ENCODE data around the gene PPP2R2C.

DNA sequence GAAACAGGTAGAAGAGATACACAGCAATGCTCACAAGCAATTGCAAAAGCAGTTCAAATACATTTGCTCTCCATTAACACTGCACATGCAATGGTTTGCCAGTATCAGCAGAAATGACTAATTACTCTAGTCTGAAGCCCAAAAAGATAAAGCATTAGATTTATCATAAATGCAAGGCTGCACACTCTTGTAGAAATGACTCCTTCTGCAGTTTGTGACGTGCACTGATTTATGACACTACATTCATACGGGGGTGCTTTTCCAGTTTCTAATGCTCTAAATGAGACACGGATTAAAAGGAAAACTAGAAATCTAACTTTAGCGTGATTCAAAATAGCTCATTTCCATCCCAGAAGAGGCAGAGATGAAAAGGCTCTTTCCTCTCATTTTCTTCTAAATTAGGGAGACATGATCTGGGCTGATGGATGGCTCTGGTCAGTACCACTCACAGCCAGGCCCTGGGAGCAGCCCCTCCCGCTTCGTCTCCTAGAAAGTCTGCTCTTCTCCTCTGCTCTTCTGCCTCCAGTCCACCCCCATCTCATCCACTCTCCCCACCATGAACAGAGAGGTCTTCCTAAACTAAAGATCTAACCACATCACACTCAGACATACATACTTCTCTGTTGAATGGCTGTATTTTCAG is 33.2 kb downstream of the PPP2R2C start:
- TF ChIP-seq, protein P1, sequence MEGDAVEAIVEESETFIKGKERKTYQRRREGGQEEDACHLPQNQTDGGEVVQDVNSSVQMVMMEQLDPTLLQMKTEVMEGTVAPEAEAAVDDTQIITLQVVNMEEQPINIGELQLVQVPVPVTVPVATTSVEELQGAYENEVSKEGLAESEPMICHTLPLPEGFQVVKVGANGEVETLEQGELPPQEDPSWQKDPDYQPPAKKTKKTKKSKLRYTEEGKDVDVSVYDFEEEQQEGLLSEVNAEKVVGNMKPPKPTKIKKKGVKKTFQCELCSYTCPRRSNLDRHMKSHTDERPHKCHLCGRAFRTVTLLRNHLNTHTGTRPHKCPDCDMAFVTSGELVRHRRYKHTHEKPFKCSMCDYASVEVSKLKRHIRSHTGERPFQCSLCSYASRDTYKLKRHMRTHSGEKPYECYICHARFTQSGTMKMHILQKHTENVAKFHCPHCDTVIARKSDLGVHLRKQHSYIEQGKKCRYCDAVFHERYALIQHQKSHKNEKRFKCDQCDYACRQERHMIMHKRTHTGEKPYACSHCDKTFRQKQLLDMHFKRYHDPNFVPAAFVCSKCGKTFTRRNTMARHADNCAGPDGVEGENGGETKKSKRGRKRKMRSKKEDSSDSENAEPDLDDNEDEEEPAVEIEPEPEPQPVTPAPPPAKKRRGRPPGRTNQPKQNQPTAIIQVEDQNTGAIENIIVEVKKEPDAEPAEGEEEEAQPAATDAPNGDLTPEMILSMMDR (optimal IDR thresholded peaks at IDR 0.05 in 1 of 3, IDR thresholded peaks at IDR 0.05 in 1 of 3, conservative IDR thresholded peaks at IDR 0.05 in 1 of 3; ENCODE audit: extremely low read depth in 1 of 3, insufficient read depth in 2 of 3, low read length in 3 of 3) = no peak
- TF ChIP-seq EZH2 (IDR thresholded peaks at IDR 0.05; ENCODE audit: low read length) = no peak
